8988T (cell line): ENCODE data around the gene LRRN2.
"Not testable (repeated sequence)": the region's sequence is repeated elsewhere in the genome, so short reads cannot be mapped to it uniquely, and the experiment has no call there.

Source experiments
- DNase-seq: peaks from one replicate; pipeline ENCODE4 v3.0.0; 2011

LRRN2 gene

DNA sequence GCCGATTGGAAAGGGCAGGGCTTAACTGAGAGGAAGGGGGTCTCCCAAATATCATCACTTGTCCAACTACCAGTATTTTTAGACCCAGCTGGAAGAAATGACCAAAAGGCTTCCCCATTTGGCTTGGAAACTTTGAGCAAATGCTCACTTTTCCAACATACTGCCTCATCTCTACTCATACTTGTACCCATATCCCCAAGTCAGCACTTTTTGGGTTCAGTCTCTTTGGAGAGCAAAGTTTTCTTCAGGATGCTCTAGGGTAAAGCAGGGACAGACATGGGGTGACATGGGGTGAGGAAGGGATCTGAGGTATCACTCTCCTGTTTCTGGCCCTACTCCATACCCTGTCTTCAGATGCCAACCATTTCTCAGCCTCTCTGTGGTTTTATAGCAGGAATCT lies 27.2 kb downstream of the LRRN2 start:
- no peak for DNase-seq

DNA sequence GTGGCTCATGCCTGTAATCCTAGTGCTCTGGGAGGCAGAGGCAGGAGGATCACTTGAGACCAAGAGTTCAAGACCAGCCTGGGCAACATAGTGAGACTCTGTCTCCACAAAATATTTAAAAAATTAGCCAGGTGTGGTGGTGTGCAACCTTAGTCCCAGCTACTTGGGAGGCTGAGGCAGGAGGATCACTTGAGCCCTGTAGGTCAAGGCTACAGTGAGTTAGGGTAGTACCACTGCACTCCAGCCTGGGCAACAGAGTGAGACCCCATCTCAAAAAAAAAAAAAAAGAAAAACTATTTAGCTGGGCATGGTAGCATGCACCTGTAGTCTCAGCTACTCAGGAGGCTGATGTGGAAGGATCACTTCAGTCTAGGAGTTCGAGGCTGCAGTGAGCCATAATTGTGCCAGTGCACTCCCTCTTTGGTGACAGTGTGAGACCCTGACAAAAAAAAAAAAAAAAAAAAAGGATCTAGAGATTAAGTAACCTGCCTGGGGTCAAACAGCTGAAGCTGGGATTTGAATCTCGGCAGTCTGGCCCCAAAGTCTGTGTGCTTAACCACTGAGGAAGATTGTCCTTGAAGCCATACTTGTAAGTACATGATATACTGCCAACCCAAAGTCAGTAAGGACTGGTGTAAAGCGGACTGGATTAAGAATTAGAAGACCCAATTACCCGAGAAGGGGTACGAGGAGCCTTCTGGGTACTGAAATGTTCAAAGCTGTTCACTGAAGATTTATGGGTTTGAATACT lies 31.8 kb downstream of the LRRN2 start:
- DNase-seq, result no peak

DNA sequence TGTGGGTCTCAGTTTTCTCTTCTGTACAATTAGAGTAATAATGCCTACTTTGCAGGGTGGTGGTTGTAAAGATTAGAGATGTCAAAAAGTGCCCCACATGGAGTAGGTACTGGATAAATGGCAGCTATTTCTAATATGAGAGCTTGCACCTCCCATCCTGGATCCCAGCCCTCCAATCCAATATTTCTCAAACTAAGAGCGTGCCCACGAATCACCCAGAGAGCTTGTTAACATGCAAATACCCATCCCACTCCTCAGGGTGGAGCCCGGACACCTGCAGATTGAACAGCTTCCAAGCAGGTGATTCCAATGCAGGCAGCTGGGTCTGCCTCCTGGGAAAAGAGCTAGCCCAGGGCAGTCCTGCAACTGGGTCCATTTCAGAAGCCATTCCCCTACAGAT lies 33.0 kb downstream of the LRRN2 start:
- no peak for DNase-seq

DNA sequence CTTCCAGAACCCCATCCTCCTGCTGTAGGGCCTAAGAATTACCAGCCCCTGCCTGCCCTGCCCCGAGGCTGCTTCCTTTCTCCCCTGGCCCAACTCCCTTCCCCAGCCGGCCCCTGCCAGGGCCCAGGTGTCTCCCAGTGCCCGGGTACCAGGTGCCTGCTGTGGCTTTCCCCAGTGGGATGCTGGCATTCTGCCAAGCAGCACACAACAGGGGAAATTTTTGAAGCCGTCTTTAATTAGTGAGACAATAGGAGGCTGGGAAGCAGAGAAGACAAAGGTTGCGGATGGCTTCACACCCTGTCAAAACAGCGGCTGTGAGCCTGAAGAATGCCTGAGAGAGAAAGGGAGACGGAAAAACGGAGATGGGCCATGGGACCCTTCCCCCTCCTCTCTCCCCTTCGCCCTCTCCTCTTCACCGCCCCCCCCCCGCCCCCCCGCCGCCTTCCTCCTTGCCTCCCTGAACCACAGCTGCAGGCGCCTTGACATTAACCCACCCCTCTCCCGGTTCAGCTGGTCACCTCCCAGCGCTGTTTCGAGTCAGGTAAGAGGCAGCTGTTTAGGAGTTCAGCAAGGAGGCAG lies 33.6 kb downstream of the LRRN2 start:
- DNase-seq, result no peak

DNA sequence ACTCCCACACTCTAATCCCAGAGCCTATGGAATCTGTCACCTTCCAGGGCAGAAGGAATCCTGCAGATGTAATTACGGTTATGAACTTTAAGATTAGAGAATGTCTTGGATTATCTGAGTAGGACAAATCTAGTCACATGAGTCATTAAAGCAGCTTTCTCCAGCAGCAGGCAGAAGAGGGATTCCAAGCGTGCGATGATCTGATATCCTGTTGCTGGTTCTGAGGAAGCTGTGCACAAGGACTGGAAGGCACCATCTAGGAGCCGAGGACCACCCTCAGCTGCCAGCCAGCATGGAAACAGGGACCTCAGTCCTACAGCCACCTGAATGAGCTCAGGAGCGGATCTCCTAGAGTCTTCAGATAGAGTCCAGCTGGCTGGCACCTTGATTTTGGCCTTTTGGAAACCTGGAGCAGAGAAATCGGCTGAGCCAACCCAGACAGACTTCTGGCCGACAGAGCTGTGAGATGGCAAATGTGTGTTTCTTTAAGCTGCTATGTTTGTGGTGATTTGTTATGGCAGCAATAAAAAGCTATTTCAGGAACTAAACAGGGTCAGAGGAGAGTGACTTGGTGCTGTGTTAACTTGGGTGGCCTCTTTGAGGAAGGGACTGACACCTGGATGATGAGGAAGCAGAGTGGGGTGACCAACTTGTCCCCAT lies 34.5 kb downstream of the LRRN2 start:
- no peak for DNase-seq

DNA sequence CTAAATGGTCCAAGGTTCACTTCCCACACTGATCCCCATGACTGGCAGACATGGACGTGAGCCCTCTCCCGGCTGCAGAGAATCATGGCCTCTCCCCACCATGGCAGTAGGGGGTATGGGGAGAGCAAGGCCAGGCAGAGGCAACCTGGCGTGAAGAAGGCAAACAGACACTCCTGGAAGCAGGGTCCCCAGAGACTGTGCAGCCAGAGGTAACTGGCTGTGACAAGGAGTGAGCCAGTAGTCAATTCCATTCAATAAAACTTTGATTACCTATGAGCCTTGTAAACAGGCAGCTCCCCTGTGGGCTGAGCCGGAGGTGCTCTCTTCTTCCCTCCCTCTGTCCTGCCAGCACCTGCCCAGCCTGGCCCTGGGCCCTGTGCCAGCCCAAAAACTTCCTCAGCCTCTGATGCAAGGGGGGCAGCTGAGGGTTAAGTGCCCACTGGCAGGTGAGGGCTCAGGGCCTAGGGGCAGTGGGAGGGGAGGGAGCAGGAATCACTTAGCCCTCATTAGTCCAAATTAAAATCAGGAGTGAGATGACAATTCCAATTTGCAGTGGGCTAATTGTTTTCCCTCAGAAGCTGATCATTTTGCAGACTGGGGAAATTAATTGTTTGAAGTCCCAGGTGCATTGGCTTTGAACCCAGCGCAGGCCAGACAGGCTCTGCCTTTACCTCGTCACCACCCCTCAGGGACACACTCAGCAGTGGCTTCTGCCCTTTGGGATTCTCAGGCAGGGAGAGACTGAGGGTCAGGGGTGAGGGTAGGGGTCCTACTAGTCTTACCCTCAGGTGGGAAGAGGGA lies 35.6 kb downstream of the LRRN2 start:
- no peak for DNase-seq

DNA sequence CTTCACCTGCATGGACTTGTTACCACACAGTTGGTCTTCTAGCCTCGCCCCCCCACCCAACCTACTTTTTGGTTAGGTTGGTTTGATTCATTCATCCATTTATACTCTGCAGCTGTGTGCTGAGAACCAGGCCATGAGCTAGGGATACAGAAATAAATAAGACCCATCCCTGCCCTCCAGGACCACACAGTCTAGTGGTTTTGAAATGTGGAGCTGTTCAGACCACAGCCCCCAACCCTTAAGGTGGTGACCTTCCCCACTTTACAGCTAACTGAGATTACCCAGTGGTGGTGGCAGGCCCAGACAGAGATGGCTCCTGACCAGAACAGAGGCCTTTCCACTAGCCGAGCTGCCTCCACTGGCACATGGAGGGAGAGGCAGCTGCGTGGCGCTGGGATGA lies 37.0 kb downstream of the LRRN2 start:
- no peak for DNase-seq

DNA sequence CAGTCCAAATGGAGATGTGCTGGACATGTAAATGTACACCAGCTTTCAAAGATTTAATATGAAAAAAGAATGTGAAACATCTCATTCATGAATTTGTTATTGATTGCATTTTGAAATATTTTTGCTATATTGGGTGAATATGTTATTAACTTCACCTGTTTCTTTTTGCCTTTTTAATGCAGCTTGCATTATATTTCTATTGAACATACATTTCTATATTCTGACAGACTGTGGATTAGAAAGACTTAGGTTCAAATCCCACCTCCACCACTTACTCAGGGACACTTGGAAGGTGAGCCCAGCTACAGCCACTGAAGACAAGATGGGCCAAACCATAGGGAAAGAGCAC lies 37.8 kb downstream of the LRRN2 start:
- DNase-seq, result no peak

DNA sequence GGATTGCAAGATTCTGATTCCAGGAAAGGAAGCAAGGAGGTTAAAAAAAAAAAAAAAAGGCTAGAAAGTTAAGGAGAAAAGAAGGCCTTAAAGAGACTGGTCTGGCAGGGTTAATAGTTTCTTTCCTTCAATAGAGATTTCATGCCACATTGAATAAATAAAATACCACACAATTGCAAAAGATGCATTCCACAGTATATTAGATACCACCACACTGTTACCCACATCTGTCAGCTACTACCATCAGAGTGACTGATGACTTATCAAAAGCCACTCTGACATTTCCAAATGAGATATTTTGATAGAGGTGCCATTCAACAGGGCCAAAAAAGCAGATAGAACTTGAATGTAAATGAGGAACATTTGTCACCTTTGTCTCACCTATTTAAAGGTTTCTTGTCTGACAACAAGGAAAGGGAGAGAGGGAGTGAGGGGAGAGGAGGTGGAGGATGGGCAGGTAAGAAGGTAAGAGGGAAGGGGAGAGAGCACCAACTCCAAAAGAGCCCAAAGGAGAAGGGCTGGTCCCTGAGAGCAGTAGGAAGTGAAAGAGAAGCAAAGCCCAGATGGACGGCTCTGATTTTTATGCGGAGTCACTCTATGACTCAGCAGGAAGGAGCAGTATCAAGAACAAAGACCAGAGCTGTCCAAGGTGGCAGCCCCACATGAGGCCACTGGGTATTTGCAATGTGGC lies 38.3 kb downstream of the LRRN2 start:
- DNase-seq, result peak; percentile 50

DNA sequence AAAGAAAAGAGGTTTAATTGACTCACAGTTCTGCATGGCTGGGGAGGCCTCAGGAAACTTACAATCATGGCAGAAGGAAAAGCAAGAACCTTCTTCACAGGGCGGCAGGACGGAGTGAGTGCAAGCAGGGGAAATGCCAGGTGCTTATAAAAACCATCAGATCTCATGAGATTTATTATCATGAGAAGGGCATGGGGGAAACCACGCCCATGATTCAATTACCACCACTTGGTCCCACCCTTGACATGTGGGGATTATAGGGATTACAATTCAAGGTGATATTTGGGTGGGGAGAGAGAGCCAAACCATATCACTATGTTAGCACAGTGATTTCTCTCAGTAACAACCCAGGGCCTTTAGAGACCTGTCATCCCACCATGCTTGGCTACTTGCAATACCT lies 39.9 kb downstream of the LRRN2 start:
- DNase-seq, result no peak

DNA sequence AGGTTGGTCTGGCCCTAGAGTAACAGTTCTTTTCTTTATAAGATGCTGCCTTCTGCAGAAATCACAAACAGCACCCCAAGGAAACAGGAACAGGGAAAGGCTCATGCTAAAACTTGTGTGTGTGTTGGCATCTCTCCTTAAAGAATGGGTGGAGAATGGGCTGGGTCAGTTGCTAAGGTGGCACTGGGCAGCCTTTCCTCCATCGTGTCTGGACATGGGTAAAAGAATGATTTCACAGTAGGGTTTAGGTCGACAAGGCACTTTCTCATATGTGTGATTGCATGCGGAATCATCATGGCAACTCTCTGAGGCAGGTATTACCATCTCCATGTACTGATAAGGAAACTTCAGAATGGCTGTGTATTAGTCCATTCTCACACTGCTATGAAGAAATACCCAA lies 40.3 kb downstream of the LRRN2 start:
- no peak for DNase-seq

DNA sequence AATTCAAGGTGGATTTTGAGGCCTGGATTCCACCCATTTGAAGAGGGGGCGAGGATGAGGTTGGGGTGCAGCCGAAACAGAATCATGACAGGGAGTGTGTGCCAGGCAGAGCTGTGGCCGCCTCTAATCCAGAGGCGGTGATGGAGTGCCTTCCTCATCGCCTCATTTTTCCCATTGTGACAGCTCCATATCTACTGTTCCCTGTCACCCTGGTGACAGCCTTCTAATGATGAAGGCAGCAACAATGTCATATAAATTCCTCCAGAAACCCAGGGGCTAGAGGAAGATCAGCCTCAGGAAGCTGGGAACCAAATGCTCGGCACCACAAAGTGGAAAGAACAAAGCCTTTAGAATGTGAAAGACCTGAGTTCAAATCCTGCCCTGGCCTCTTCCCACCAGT lies 42.0 kb downstream of the LRRN2 start:
- no peak for DNase-seq

DNA sequence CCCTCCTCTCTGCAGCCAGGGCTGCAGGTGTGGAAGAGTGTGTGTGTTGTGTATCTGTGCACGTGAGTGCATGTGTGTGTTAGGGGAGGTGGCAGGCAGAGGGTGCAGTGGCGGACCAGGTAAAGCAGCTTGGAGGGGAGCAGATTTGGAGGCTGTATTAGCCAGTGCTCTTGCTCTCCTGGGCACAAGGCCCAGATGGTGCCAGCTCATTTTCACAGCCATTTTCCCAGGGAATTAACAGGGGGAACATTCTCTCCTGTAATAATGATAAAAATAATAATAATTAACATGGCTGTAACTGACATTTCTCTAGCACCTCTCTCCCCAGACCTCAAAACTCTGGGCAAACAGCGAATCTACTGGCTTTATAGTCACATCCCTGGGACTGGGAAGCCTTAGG lies 43.6 kb downstream of the LRRN2 start:
- DNase-seq, result no peak

DNA sequence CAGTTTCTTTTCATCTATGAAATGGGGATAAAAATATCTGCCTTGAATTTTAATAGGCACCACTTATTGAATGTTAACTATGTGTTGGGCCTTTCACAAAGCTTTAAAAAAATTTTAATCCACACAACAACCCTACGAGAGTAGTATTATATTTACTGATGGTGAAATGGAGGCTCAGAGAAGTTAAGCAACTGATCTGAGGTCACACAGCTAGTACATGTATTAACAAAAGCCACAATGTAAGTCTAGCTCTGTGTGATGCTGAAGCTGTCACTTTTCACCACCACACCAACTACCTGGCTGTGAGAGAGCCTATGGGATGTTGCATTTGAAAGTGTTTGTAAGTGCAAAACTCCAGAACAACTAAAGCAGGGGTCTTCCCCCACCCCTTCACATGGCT lies 44.1 kb downstream of the LRRN2 start:
- no peak for DNase-seq

DNA sequence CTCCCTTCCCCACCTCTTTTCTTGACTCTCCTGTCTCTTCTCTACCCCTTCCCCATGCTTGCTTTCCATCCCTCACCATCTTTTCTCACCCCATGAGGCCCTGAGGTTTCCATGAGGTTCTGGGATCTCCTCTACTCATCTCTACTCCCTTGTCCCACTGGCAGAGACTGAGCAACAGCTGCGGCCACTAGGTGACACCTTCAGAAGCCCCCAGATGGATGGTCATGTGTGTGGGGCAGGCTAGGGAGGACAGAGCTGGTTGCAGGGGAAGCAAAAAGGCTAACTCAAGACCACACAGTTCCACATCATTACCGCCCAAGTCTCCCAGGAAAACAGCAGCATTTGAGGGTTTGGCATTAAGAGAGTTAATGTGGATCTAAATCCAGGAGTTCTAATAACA lies 45.0 kb downstream of the LRRN2 start:
- DNase-seq, result no peak

DNA sequence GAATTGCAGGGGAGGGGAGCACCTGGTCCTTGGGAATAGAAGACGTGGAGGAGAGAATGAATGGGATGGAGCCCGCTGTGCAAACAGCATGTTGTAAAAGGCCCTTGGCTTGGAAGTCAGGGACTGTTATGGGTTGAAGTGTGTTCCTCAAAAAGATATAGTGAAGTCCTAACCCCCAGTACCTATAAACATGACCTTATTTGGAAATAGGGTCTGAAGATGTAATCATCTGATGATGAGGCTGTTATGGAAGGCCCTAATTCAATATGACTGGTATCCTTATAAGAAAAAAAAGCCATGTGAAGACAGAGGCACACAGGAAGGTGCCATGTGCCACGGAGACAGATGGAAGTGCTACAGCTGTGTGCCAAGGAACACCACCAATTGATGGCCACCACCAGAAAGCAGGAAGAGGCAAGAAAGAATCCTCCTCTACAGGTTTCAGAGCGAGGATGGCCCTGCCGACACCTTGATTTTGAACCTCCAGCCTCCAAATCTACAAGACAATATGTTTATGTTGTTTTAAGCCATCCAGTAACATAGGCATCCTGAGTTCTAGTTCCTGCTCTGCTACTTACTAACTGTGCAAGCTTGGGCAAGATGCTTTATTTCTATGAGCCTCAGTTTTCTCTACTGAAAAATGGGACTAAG lies 51.2 kb downstream of the LRRN2 start:
- no peak for DNase-seq

DNA sequence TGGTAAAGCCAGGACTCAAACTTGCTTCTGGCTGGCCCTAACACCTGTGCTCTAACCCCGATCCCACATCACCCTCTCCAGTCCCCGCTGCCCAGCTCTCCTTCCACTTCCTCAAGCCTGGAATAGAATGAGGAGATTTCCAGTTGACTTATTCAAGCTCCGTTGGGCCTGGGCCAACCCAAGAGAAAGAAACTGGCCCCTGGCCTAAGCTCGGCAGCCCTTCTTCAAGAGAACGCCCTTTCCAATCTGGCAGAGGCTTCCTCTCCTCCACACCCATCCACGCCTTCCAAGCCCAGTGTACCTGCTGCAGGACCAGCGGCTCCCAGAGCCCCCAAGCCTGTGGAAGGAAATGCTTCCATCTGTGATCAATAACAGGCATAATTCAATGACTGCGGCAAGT lies 51.9 kb downstream of the LRRN2 start:
- no peak for DNase-seq

DNA sequence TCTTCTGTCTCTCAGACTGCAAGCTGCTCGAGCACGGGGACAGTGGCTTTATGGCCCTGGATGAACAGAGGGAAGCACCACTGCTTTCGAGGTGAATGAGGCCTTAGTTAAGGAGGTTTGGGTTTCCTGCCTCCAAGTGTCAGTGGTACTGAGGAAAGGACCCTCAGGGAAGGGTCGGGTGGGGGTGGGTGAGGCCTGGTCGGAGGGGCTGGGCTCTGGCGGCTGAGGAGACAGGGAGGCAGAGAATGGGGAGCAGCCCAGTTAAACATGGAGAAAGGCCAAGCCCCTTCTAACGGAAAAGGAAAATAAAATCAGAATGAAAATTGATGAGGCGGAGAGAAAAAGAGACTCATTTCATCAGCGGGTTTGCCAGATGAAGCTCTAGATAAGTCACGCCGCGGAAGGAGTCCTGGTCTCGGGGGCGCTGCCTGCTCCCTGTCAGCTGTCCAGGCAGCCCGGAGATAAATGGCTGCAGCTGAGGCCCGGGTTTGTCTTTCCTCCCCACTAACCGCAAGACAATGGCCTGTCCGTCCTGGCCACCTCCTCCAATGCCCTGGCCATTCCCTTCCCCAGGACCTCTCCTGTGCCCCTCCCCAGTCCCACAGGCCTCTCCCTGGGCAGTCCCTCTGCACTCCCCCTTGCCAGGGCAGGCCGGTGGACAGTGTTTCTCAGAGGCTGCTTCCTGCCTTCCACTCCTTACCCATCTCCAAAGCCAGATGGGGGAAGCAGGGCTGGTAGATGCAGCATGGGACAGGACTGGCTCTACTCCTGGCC lies 55.2 kb downstream of the LRRN2 start:
- no peak for DNase-seq

DNA sequence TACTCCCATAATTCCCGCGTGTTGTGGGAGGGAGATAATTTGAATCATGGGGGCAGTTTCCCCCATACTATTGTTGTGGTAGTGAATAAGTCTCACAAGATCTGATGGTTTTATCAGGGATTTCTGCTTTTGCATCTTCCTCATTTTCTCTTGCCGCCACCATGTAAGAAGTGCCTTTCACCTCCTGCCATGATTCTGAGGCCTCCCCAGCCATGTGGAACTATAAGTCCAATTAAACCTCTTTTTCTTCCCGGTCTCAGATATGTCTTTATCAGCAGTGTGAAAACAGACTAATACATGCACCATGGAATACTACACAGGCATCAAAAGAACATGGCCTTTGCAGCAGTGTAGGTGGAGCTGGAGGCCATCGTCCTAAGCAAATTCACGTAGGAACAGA lies 56.1 kb downstream of the LRRN2 start:
- DNase-seq, result not testable (repeated sequence)

DNA sequence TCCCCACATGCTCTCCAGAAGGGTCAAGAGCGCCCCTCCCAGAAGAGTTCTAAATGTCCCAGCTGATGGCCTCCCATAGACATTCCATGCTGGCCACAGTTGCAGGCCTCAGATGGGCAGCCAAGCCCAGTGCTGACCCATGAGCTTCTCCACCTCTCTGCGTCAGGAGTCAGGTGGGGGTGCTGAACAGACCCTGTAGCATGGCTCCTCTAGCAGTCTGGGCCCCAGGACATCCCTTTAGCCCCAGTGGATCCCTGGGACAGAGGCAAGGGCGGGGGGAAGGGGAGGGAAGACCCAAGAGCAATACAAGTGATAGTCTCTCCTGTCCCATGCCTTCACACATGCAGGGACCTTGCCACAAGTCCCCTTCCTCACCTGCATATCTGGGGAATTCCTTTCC lies 56.7 kb downstream of the LRRN2 start:
- no peak for DNase-seq

DNA sequence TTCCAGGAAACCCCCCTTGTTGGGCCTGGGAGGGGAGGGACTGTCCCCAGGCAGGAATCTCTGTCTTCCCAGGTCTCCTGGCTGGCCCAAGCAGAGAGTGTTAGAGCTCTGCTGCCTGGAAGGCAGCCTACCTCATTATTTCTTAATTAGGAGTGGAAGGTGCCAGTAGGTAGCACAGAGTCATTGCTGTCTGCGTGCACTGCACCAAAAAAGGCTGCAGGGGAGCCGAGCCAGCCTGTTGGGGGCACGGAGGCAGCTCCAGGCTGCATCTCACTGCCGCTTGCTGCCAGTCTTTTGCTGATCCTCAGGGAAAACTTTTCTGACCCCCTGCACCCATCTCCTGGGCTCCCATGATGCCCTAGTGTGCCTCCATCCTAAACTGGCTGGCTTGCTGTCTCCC lies 58.1 kb downstream of the LRRN2 start:
- no peak for DNase-seq

DNA sequence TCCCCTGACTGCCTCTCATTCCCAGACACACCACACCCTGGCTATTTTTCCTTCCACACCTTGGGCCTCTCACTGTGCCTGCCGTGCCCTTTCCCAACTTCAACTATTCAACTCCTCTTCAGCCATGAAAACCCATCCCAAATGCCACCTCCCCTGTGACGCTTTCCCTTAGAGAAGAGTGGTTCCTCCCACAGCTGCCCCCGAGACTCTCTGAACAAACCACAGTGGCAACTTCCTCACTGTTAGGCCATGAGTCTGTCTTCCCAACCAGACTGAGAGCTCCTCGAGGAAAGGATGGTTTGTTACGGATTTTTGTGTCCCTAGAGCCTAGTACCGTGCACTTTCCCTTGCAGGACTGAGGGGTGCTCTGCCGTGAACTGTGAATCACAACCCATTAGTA lies 59.2 kb downstream of the LRRN2 start:
- DNase-seq, result no peak
